Right renal pelvis (tissue), 4 donors: ENCODE measurements around the gene KIDINS220. TPM values are rescaled to one million over a fixed set of nuclear protein-coding genes. Genes with fewer than 3 reads are reported as not detected.

Experiments used
- DNase-seq, 4 donors: peaks; one replicate each; pipeline ENCODE4 v3.0.0-alpha.2; 2013; ENCODE audit warnings: low read depth in 4 of 4, low spot score in 3 of 4, missing footprints in 1 of 4
- polyA plus RNA-seq, 4 donors: library from polyadenylated mRNA; unstranded; fragments of 120-200 nt; gene quantifications; one replicate each; pipeline ENCODE4 v1.2.1, GENCODE V29; 2013; ENCODE audit not compliant: insufficient read length in 4 of 4

The KIDINS220 gene
- polyA plus RNA-seq, 4 donors: 82.1 to 99.5 (median 91.5) TPM

GRCh38 chr2:8853426-8853825, 16.0 kb upstream of the KIDINS220 start:
- no peak for DNase-seq

- DNase-seq: no peak
These were observed 14.6 kb upstream of the KIDINS220 start for GRCh38 chr2:8851811-8852560.

- no peak for DNase-seq
These were observed 13.6 kb upstream of the KIDINS220 start for GRCh38 chr2:8850845-8851487.

GRCh38 chr2:8849327-8849726, 11.9 kb upstream of the KIDINS220 start:
- no peak for DNase-seq

- no peak for DNase-seq
These were observed 11.1 kb upstream of the KIDINS220 start for GRCh38 chr2:8848328-8849100.

GRCh38 chr2:8847400-8847799, 10.0 kb upstream of the KIDINS220 start:
- no peak for DNase-seq

GRCh38 chr2:8841932-8842331, 4.5 kb upstream of the KIDINS220 start:
- DNase-seq: no peak

- DNase-seq: no peak
These were observed 3.2 kb upstream of the KIDINS220 start for GRCh38 chr2:8840475-8841091.

- DNase-seq: no peak
These were observed 2.0 kb upstream of the KIDINS220 start for GRCh38 chr2:8839189-8839965.

GRCh38 chr2:8837795-8838140, 355 bp upstream of the KIDINS220 start:
- DNase-seq: no peak

- no peak for DNase-seq
These were observed 2.1 kb downstream of the KIDINS220 start for GRCh38 chr2:8835279-8835678.

GRCh38 chr2:8833853-8834252, 3.6 kb downstream of the KIDINS220 start:
- no peak for DNase-seq

- DNase-seq: no peak
These were observed 5.9 kb downstream of the KIDINS220 start for GRCh38 chr2:8831516-8831915.

- no peak for DNase-seq
These were observed 9.7 kb downstream of the KIDINS220 start for GRCh38 chr2:8827729-8828128.

- no peak for DNase-seq
These were observed 15.2 kb downstream of the KIDINS220 start for GRCh38 chr2:8822218-8822617.

GRCh38 chr2:8821276-8822217, 15.9 kb downstream of the KIDINS220 start:
- DNase-seq: no peak

GRCh38 chr2:8819948-8820347, 17.5 kb downstream of the KIDINS220 start:
- DNase-seq: no peak

GRCh38 chr2:8819194-8819593, 18.2 kb downstream of the KIDINS220 start:
- DNase-seq: no peak

GRCh38 chr2:8817221-8817620, 20.2 kb downstream of the KIDINS220 start:
- DNase-seq: no peak
